ENCODE measurements around the gene OSBPL9.
"Not testable (repeated sequence)": the region's sequence is repeated elsewhere in the genome, so short reads cannot be mapped to it uniquely, and the experiment has no call there.

The OSBPL9 gene

GRCh38 chr1:51789342-51789741, 172.4 kb downstream of the OSBPL9 start:
- no peak for DNase-seq (ENCODE audit: low read depth)

- DNase-seq (ENCODE audit: low read depth): no peak
Measured at GRCh38 chr1:51790385-51790784, 173.5 kb downstream of the OSBPL9 start.

GRCh38 chr1:51791888-51792287, 175.0 kb downstream of the OSBPL9 start:
- DNase-seq (ENCODE audit: low read depth): no peak

DNA sequence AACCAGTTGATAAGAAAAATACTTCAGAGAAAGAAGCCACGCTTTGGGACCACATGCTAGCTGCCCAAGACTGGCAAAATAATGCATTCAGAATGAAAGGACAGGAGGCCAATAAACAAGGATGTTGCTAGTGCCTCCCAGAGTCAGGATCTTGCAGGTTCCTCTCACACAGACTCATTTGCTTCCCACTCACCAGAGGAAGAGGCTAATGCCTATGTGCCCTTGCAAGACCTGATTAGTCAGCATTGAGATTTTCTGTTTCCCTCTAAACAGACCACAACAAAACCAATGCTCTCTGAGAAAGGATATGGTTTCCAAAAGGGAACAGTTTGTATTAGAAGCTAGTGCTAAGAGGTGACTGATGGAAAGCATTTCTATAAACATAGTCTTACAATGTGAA, 176.0 kb downstream of the OSBPL9 start:
- DNase-seq (ENCODE audit: low read depth): no peak

DNA sequence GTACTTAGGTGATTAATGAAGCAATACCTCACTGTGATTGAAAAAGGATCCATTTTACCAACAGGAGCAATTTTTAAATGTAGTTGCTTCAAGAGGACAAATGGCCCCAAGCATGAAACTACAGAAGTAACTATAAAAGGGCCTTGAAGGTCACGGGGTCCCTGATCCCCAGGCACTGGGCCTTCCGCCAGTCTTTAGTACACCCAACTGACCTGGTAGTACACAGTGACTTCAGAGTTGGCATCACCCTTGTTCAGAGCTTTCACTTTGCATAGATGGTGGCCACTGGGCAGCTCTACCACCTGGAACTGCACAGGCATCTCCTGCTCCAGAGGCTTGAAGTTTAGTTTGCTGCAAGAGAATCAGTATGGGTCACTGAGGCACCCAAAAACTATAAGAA, 177.4 kb downstream of the OSBPL9 start:
- DNase-seq (ENCODE audit: low read depth): no peak

DNA sequence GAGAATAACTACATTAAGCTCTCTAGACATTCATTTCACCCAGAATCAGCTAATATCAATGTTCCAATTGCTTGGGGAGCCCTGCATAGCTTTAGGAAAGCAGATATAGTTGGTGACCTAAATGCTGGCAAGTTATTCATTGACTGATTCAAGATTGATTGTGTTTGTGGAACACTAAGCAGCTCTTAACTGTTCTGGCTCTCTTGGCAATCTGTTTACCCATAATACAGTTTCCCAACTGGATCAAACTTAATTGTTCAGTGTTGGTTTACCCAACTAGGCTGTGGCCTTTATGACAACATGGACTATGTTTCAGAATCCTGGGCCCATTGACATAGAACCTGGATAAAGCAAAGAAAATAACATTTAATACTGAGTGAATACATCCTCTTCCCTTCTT, 178.0 kb downstream of the OSBPL9 start:
- DNase-seq (ENCODE audit: low read depth): no peak

GRCh38 chr1:51799372-51799771, 182.5 kb downstream of the OSBPL9 start:
- DNase-seq (ENCODE audit: low read depth): no peak

- no peak for DNase-seq (ENCODE audit: low read depth)
Measured at GRCh38 chr1:51814513-51814912, 197.6 kb downstream of the OSBPL9 start.

- no peak for DNase-seq (ENCODE audit: low read depth)
Measured at GRCh38 chr1:51818487-51818886, 201.6 kb downstream of the OSBPL9 start.

GRCh38 chr1:51819021-51819420, 202.1 kb downstream of the OSBPL9 start:
- not testable (repeated sequence) for DNase-seq (ENCODE audit: low read depth)

DNA sequence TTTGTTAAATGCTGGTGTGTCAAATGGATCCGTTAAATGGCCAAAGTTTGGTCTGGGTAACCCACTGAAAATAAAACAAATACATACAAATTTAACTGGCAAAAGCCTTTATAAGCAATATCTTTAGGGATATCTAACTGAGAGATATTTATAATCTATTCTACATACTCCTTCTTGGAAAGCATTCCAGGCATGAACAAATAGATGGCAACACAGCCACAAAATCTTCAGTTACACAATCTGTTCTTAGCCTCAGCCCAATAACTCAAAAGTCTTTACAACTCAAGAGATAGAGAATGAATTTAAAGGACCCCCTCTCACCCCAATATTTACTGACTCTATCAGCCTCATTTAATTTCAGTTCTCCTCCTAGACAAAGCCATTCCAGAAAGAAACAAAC, 202.9 kb downstream of the OSBPL9 start:
- DNase-seq (ENCODE audit: low read depth): no peak

- no peak for DNase-seq (ENCODE audit: low read depth)
Measured at GRCh38 chr1:51829058-51829457, 212.2 kb downstream of the OSBPL9 start.

GRCh38 chr1:51833700-51834099, 216.8 kb downstream of the OSBPL9 start:
- no peak for DNase-seq (ENCODE audit: low read depth)

DNA sequence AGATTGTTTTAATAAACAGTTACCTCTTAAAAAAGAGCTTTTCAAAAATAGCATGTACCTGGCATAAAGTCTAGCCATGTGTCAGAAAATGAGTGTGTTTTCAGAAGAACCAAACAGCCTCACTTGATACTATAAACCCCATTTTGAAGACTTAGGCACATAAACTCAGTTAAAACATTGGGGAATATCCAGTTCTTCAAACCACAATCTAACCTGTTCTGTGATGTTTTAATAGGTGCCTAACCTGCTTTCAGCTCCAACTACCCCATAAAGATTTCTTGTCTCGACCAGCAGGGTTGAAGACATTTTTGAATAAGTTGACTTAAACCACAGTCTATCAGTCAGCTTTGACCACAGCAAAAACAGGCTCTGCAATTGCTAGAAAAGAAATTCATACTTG, 220.4 kb downstream of the OSBPL9 start:
- DNase-seq (ENCODE audit: low read depth): no peak
